Measurements from ENCODE around the gene NRF1. TPM values are rescaled to one million over a fixed set of nuclear protein-coding genes. Genes with fewer than 3 reads are reported as not detected.
"Not testable (repeated sequence)": the region's sequence is repeated elsewhere in the genome, so short reads cannot be mapped to it uniquely, and the experiment has no call there.

The NRF1 gene
- total RNA-seq, 1 experiment from 2014 or later, result 22.5 TPM

- Histone ChIP-seq H3K27me3 (ENCODE audit: low read length) (no peaks in the 10 kb centered on the region), H4K20me1 (ENCODE audit: insufficient read depth, low read depth, low read length) (no peaks in the 10 kb centered on the region), H3K79me2 (ENCODE audit: low read length) (no peaks in the 10 kb centered on the region), H3K4me2 (ENCODE audit: low read depth, low read length, poor library complexity, severe bottlenecking) (no peak overlapping the region), H3K9me3 (ENCODE audit: low read length) (no peaks in the 10 kb centered on the region), H3K9ac (ENCODE audit: low read length) (no peak overlapping the region), H3K4me1 (ENCODE audit: low read length) (no peaks in the 10 kb centered on the region), H3K9me2 (replicated peaks; ENCODE audit: insufficient read depth, low read length) (no peaks in the 10 kb centered on the region), H3K36me3 (ENCODE audit: insufficient read depth, low read length) (no peaks in the 10 kb centered on the region), H3K27ac (ENCODE audit: low read length) (no peak overlapping the region), H2AFZ (ENCODE audit: low read length) (no peak overlapping the region), H3K4me3 (ENCODE audit: low read length) (no peak overlapping the region)
- DNase-seq, result no peak
Measured at GRCh38 chr7:129599174-129599573, 12.3 kb upstream of the NRF1 start.

DNA sequence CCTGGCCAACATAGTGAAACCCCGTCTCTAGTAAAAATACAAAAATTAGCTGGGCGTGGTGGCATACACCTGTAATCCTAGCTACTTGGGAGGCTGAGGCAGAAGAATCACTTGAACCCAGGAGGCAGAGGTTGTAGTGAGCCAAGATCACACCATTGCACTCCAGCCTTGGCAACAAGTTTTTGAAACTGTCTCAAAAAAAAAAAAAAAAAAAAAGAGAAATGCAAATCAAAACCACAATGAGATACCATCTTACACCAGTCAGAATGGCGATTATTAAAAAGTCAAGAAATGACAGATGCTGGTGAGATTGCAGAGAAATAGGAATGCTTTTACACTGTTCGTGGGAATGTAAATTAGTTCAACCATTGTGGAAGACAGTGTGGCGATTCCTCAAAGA is 7.9 kb upstream of the NRF1 start:
- not testable (repeated sequence) for H3K36me3 ChIP-seq (ENCODE audit: insufficient read depth, low read length); H3K9me2 ChIP-seq (replicated peaks; ENCODE audit: insufficient read depth, low read length); DNase-seq; H3K9me3 ChIP-seq (ENCODE audit: low read length); H3K4me2 ChIP-seq (ENCODE audit: low read depth, low read length, poor library complexity, severe bottlenecking); H3K27ac ChIP-seq (ENCODE audit: low read length); H3K27me3 ChIP-seq (ENCODE audit: low read length); H3K9ac ChIP-seq (ENCODE audit: low read length); H3K4me3 ChIP-seq (ENCODE audit: low read length); H4K20me1 ChIP-seq (ENCODE audit: insufficient read depth, low read depth, low read length); H3K79me2 ChIP-seq (ENCODE audit: low read length); H2AFZ ChIP-seq (ENCODE audit: low read length); H3K4me1 ChIP-seq (ENCODE audit: low read length)

- H3K79me2 ChIP-seq (ENCODE audit: low read length); DNase-seq; H3K4me3 ChIP-seq (ENCODE audit: low read length); H3K36me3 ChIP-seq (ENCODE audit: insufficient read depth, low read length); H3K9me3 ChIP-seq (ENCODE audit: low read length); H3K27ac ChIP-seq (ENCODE audit: low read length); H2AFZ ChIP-seq (ENCODE audit: low read length); H3K27me3 ChIP-seq (ENCODE audit: low read length); H3K9ac ChIP-seq (ENCODE audit: low read length); H3K4me2 ChIP-seq (ENCODE audit: low read depth, low read length, poor library complexity, severe bottlenecking); H4K20me1 ChIP-seq (ENCODE audit: insufficient read depth, low read depth, low read length); H3K4me1 ChIP-seq (ENCODE audit: low read length); H3K9me2 ChIP-seq (replicated peaks; ENCODE audit: insufficient read depth, low read length): not testable (repeated sequence)
Measured at GRCh38 chr7:129604021-129604420, 7.5 kb upstream of the NRF1 start.

GRCh38 chr7:129604713-129605437 is 6.6 kb upstream of the NRF1 start:
- Histone ChIP-seq H3K27me3 (ENCODE audit: low read length) (no peaks in the 10 kb centered on the region), H2AFZ (ENCODE audit: low read length) (no peak overlapping the region), H3K9me2 (replicated peaks; ENCODE audit: insufficient read depth, low read length) (no peaks in the 10 kb centered on the region), H3K9ac (ENCODE audit: low read length) (no peak overlapping the region), H4K20me1 (ENCODE audit: insufficient read depth, low read depth, low read length) (no peaks in the 10 kb centered on the region), H3K4me2 (ENCODE audit: low read depth, low read length, poor library complexity, severe bottlenecking) (no peak overlapping the region), H3K36me3 (ENCODE audit: insufficient read depth, low read length) (peaks cover 16% of the 10 kb centered on the region), H3K9me3 (ENCODE audit: low read length) (no peaks in the 10 kb centered on the region), H3K4me3 (ENCODE audit: low read length) (no peak overlapping the region), H3K27ac (ENCODE audit: low read length) (no peak overlapping the region), H3K79me2 (ENCODE audit: low read length) (0 out of 2 replicates have a peak, but pooled peaks cover 2% of the 10 kb centered on the region), H3K4me1 (ENCODE audit: low read length) (no peaks in the 10 kb centered on the region; the same call in 1 of the 2 replicates)
- no peak for DNase-seq

DNA sequence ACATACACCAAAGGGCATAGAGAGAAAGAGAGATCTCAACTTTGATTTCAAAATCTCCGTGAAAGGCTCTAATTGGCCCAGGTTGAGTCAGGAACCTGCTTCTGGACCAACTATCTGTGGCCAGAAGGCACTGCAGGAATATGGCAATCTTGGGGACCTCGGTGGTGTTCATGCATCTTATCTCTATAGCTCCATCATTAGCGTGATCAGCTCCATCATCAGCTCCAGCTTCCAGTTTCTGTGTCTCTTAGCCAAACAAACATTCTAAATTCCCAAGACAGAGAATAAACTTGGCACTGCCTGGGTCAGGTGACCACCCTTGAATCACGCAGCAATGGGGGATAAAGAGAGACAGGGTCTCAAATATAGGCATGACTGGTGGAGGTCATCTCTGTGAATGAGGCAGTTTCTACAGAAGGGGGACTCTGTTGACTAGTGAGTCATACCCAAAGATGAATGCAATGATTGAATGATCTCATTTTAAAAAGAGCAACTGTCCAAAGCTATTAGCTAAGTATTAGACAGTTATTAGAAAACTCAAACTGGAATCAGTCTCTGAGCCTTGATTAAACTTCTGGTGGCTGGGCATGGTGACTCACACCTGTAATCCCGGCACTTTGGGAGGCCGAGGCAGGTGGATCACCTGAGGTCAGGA is 5.4 kb upstream of the NRF1 start:
- Histone ChIP-seq H3K27ac (ENCODE audit: low read length) (no peak overlapping the region), H4K20me1 (ENCODE audit: insufficient read depth, low read depth, low read length) (no peaks in the 10 kb centered on the region), H3K4me2 (ENCODE audit: low read depth, low read length, poor library complexity, severe bottlenecking) (no peak overlapping the region), H3K9me3 (ENCODE audit: low read length) (no peaks in the 10 kb centered on the region), H3K4me3 (ENCODE audit: low read length) (no peak overlapping the region), H2AFZ (ENCODE audit: low read length) (no peak overlapping the region), H3K9me2 (replicated peaks; ENCODE audit: insufficient read depth, low read length) (no peaks in the 10 kb centered on the region), H3K4me1 (ENCODE audit: low read length) (peaks cover 10% of the 10 kb centered on the region), H3K79me2 (ENCODE audit: low read length) (peaks cover 14% of the 10 kb centered on the region), H3K27me3 (ENCODE audit: low read length) (no peaks in the 10 kb centered on the region), H3K36me3 (ENCODE audit: insufficient read depth, low read length) (peaks cover 17% of the 10 kb centered on the region), H3K9ac (ENCODE audit: low read length) (no peak overlapping the region)
- DNase-seq, result no peak

DNA sequence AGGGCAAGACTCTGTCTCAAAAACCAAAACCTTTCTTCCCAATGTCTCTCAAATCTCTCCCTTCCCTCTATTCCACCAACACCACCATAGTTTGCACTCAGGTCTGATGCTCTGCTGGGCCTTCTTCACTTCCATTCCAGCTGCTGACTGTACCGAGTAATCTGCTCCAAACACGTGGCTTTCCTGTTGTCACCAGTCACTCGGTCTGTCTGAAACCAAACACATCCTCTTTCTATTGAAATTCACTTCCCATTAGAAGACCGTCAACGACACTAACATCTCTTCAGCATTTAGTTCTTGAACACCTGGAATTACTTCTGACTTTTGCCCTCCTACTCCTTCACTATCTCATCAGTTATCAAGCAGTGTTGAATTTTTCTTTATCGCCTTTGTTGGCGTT is 4.7 kb upstream of the NRF1 start:
- H3K36me3 ChIP-seq (ENCODE audit: insufficient read depth, low read length), result peaks cover 17% of the 10 kb centered on the region
- H3K27me3 ChIP-seq (ENCODE audit: low read length), result no peaks in the 10 kb centered on the region
- H3K4me2 ChIP-seq (ENCODE audit: low read depth, low read length, poor library complexity, severe bottlenecking), result no peak overlapping the region
- no peak overlapping the region for H3K9ac ChIP-seq (ENCODE audit: low read length)
- peaks cover 10% of the 10 kb centered on the region for H3K4me1 ChIP-seq (ENCODE audit: low read length)
- no peaks in the 10 kb centered on the region for H3K9me3 ChIP-seq (ENCODE audit: low read length)
- H4K20me1 ChIP-seq (ENCODE audit: insufficient read depth, low read depth, low read length), result no peaks in the 10 kb centered on the region
- no peak overlapping the region for H2AFZ ChIP-seq (ENCODE audit: low read length)
- DNase-seq, result no peak
- no peaks in the 10 kb centered on the region for H3K9me2 ChIP-seq (replicated peaks; ENCODE audit: insufficient read depth, low read length)
- H3K27ac ChIP-seq (ENCODE audit: low read length), result no peak overlapping the region
- H3K79me2 ChIP-seq (ENCODE audit: low read length), result peaks cover 16% of the 10 kb centered on the region
- no peak overlapping the region for H3K4me3 ChIP-seq (ENCODE audit: low read length)

DNA sequence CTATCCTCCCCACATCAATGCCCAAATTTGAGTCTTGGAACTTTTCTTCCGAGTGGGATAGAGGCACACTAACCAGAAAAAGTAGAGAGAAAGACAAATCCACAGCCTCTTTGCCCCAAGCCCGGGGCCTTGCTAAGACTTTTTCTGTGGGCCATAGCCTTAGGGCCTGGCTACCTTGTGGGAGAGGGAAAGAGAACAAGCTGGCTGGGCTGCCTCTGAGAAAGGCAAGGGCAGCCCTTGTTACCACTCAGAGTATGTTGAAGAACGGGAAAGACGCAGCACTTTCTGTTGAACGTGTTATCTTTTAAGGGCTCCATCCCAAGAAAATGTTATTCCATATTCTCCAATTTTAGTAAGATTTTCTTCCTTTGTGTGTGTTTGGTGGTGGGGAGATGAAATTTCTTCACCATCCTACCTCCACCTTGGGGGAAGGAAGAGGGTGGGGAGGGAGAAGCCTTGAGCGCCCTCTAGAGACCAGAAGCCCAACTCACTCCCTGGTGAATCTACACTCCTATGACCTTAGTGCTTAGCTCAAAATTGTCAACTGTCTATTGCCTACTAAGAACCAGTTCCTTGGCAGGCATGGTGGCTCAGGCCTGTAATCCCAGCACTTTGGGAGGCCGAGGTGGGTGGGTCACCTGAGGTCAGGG is 3.9 kb upstream of the NRF1 start:
- H3K4me3 ChIP-seq (ENCODE audit: low read length), result no peak overlapping the region
- H2AFZ ChIP-seq (ENCODE audit: low read length), result no peak overlapping the region
- H3K9me2 ChIP-seq (replicated peaks; ENCODE audit: insufficient read depth, low read length), result no peaks in the 10 kb centered on the region
- H3K27me3 ChIP-seq (ENCODE audit: low read length), result no peaks in the 10 kb centered on the region
- no peak overlapping the region for H3K27ac ChIP-seq (ENCODE audit: low read length)
- H3K79me2 ChIP-seq (ENCODE audit: low read length), result peaks cover 21% of the 10 kb centered on the region
- H3K4me2 ChIP-seq (ENCODE audit: low read depth, low read length, poor library complexity, severe bottlenecking), result no peak overlapping the region
- H3K4me1 ChIP-seq (ENCODE audit: low read length), result peaks cover 10% of the 10 kb centered on the region
- H3K9me3 ChIP-seq (ENCODE audit: low read length), result no peaks in the 10 kb centered on the region
- H4K20me1 ChIP-seq (ENCODE audit: insufficient read depth, low read depth, low read length), result no peaks in the 10 kb centered on the region
- H3K9ac ChIP-seq (ENCODE audit: low read length), result no peak overlapping the region
- DNase-seq, result peak; percentile 84
- H3K36me3 ChIP-seq (ENCODE audit: insufficient read depth, low read length), result peaks cover 17% of the 10 kb centered on the region

DNA sequence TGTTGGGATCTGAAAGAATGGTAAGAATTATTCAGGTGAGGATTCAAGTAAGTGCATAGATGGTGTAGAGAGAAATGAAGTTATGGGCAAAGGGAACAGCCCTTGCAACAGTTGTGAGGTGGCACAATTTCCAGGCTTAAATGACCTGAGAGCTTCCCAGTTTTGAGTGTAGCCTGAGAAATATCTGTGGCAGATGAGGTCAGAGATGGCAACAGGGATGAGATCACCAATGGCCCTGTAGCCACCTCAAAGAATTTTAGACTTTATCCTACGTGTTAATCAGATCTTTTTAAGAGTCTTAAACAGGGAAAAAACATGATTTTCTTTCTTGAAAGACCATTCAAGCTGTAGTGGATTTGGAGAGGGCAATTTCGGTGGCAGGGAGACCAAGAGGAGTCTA is 1.9 kb upstream of the NRF1 start:
- Histone ChIP-seq H3K27ac (ENCODE audit: low read length) (no peak overlapping the region), H3K36me3 (ENCODE audit: insufficient read depth, low read length) (peaks cover 17% of the 10 kb centered on the region), H3K4me1 (ENCODE audit: low read length) (peaks cover 28% of the 10 kb centered on the region), H3K9me2 (replicated peaks; ENCODE audit: insufficient read depth, low read length) (no peaks in the 10 kb centered on the region), H3K79me2 (ENCODE audit: low read length) (peaks cover 41% of the 10 kb centered on the region), H2AFZ (ENCODE audit: low read length) (no peak overlapping the region), H3K9ac (ENCODE audit: low read length) (no peak overlapping the region), H4K20me1 (ENCODE audit: insufficient read depth, low read depth, low read length) (peaks cover 6% of the 10 kb centered on the region; the same call in 1 of the 2 replicates), H3K4me2 (ENCODE audit: low read depth, low read length, poor library complexity, severe bottlenecking) (no peak overlapping the region), H3K27me3 (ENCODE audit: low read length) (no peaks in the 10 kb centered on the region), H3K4me3 (ENCODE audit: low read length) (no peak overlapping the region), H3K9me3 (ENCODE audit: low read length) (no peaks in the 10 kb centered on the region)
- DNase-seq, result no peak

All from Karpas-422 (cell line).